Activated T-cell treated with anti-CD3 and anti-CD28 coated beads, Interleukin-2, amount 50 U/mL, for 4 hours (primary cell): ENCODE results near the gene MAP4K3. TPM values are rescaled to one million over a fixed set of nuclear protein-coding genes. Genes with fewer than 3 reads are reported as not detected.
"Not testable (repeated sequence)": the region's sequence is repeated elsewhere in the genome, so short reads cannot be mapped to it uniquely, and the experiment has no call there.

ENCODE experiments used
- ATAC-seq, 2 donors: fragments of 200-7000 bp; cut with Tn5 transposase; one replicate each; pipeline ENCODE4 v1.10.0; 2021
- DNase-seq: peaks from one replicate; pipeline ENCODE4 v3.0.0-alpha.2; 2020
- H3K27me3 Mint-ChIP-seq: one replicate; pipeline ENCODE4 v1.8.0; 2021; ENCODE audit warnings: low read depth, mixed read lengths
- H3K36me3 Mint-ChIP-seq: one replicate; pipeline ENCODE4 v1.8.0; 2022; ENCODE audit warnings: mixed read lengths; ENCODE audit not compliant: insufficient read depth
- H3K4me1 Mint-ChIP-seq: one replicate; pipeline ENCODE4 v1.8.0; 2021; ENCODE audit warnings: low read depth, mixed read lengths
- H3K4me3 Mint-ChIP-seq: one replicate; pipeline ENCODE4 v1.8.0; 2021; ENCODE audit warnings: mild to moderate bottlenecking, moderate library complexity, mixed read lengths
- H3K9me3 Mint-ChIP-seq: one replicate; pipeline ENCODE4 v1.8.0; 2021; ENCODE audit warnings: mixed read lengths
- total RNA-seq, 3 donors: library from RNA; stranded (reverse); gene quantifications; one replicate each; pipeline ENCODE4 v1.2.1, GENCODE V29; 2021

Gene MAP4K3
- total RNA-seq, 3 donors from 2014 or later = 10.3 to 14.3 (median 11.5) TPM

- peak; percentile 51 to 61 for ATAC-seq
- no peaks in the 10 kb centered on the region for H3K27me3 Mint-ChIP-seq
- peaks cover 80% of the 10 kb centered on the region for H3K4me1 Mint-ChIP-seq
Measured at GRCh38 chr2:39408351-39409136, 28.5 kb downstream of the MAP4K3 start.

DNA sequence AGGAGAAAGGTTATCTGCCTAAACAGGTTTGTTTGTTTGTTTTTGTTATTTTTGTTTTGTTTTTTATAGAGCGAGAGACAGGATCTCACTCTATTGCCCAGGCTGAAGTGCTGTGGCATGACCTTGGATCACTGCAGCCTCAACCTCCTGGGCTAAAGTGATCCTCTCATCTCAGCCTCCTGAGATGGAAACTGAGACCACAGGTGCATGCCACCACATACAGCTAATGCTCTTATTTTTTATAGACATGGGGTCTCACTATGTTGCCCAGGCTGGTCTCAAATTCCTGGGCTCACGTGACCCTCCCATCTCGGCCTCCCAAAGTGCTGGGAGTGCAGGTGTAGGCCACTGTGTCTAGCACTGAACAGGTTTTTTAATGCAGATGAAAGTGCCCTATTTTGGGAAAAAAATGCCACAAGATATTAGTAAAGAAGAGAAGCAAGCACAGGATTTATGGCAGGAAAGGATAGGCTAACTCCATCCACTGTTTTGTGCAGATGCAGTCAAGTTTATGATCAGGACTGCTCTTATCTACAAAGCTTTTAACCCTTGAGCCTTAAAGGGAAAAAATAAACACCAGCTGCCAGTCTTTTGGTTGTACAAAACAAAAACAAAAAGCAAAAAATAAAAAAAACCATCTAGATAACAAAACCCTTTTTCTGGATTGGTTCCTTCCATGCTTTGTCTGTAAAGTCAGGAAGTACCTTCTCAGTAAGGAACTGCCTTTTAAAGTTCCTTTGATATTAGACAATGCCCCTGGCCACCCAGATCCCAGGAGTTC, 29.4 kb downstream of the MAP4K3 start:
- DNase-seq = no peak
- H3K27me3 Mint-ChIP-seq = no peaks in the 10 kb centered on the region
- peaks cover 80% of the 10 kb centered on the region for H3K4me1 Mint-ChIP-seq
- H3K36me3 Mint-ChIP-seq = no peaks in the 10 kb centered on the region
- H3K9me3 Mint-ChIP-seq = no peaks in the 10 kb centered on the region
- H3K4me3 Mint-ChIP-seq = no peak overlapping the region
- no peak for ATAC-seq

More at GRCh38 chr2:39408351-39409136, 28.5 kb downstream of the MAP4K3 start:
- no peak for DNase-seq
- Mint-ChIP-seq H3K4me3 (no peak overlapping the region), H3K9me3 (no peaks in the 10 kb centered on the region), H3K36me3 (no peaks in the 10 kb centered on the region)

DNA sequence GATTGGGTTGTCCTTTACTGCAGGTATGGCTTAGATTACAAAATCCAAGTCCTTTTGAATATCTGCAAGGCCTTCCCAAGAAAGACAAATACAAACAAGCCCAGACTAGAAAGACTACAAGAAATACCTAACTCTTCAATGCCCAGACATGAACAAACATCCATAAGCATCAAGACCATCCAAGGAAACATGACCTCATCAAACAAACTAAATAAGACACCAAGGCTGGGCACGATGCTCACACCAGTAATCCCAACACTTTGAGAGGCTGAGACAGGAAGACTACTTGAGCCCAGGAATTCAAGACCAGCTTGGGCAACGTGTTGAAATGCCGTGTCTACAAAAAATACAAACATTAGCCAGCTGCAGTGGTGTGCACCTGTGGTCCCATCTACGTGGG, 31.7 kb downstream of the MAP4K3 start:
- Mint-ChIP-seq H3K9me3 (no peaks in the 10 kb centered on the region), H3K36me3 (no peaks in the 10 kb centered on the region), H3K4me3 (no peak overlapping the region), H3K27me3 (no peaks in the 10 kb centered on the region), H3K4me1 (peaks cover 77% of the 10 kb centered on the region)
- no peak for ATAC-seq
- DNase-seq = no peak

DNA sequence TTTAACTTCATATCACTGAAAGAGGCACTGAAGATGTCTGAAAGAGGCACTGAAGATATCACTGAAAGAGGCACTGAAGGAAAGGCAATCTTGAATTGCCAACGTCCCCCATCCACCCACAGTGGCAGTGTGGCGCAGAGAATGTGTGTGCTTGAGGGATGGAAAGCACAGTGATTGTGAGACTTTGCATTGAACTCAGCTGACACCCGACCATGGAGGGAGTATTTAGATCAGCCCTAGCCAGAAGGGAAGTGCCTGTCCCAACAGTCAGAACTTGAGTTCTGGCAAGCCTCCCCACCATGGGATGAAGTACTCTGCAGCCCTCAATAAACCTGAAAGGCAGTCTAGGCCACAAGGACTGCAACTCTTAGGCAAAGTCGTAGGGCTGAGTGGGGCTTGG, 33.8 kb downstream of the MAP4K3 start:
- no peak overlapping the region for H3K4me3 Mint-ChIP-seq
- H3K4me1 Mint-ChIP-seq = peaks cover 68% of the 10 kb centered on the region
- no peaks in the 10 kb centered on the region for H3K27me3 Mint-ChIP-seq
- no peaks in the 10 kb centered on the region for H3K9me3 Mint-ChIP-seq
- peak; percentile 18 to 32 for ATAC-seq
- no peak for DNase-seq
- H3K36me3 Mint-ChIP-seq = no peaks in the 10 kb centered on the region

GRCh38 chr2:39401319-39401718, 35.8 kb downstream of the MAP4K3 start:
- Mint-ChIP-seq H3K4me3 (no peak overlapping the region), H3K36me3 (no peaks in the 10 kb centered on the region), H3K27me3 (no peaks in the 10 kb centered on the region), H3K4me1 (peaks cover 55% of the 10 kb centered on the region), H3K9me3 (no peaks in the 10 kb centered on the region)
- ATAC-seq = no peak
- DNase-seq = no peak

GRCh38 chr2:39399570-39399969, 37.5 kb downstream of the MAP4K3 start:
- Mint-ChIP-seq H3K36me3 (no peaks in the 10 kb centered on the region), H3K27me3 (no peaks in the 10 kb centered on the region), H3K4me1 (peaks cover 43% of the 10 kb centered on the region), H3K4me3 (no peak overlapping the region), H3K9me3 (no peaks in the 10 kb centered on the region)
- ATAC-seq (no peak), DNase-seq (no peak)

DNA sequence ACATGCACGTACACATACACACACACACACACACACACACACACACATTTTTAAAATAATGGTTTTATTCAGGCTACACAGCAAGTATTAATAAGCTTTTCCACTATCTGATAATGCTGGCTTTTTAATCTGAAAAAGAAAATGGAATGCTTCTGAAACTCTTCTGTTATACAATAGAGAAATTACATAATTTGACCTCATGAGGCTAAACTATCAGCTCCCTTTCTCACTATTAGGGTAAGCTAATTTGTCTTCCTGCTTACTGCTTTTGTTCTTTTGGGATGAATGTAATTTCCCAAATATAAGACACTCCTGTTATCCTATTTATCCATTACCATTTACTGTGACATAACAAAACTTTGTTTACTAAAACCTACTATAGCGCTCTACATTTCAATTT, 41.8 kb downstream of the MAP4K3 start:
- no peaks in the 10 kb centered on the region for H3K9me3 Mint-ChIP-seq
- H3K4me3 Mint-ChIP-seq = no peak overlapping the region
- H3K36me3 Mint-ChIP-seq = peaks cover 7% of the 10 kb centered on the region
- peaks cover 13% of the 10 kb centered on the region for H3K4me1 Mint-ChIP-seq
- H3K27me3 Mint-ChIP-seq = no peaks in the 10 kb centered on the region
- no peak for ATAC-seq
- no peak for DNase-seq

- Mint-ChIP-seq H3K36me3 (peaks cover 9% of the 10 kb centered on the region), H3K4me3 (no peak overlapping the region), H3K9me3 (no peaks in the 10 kb centered on the region), H3K27me3 (no peaks in the 10 kb centered on the region), H3K4me1 (peaks cover 11% of the 10 kb centered on the region)
- ATAC-seq = no peak
- DNase-seq = no peak
Measured at GRCh38 chr2:39394516-39394961, 42.5 kb downstream of the MAP4K3 start.

DNA sequence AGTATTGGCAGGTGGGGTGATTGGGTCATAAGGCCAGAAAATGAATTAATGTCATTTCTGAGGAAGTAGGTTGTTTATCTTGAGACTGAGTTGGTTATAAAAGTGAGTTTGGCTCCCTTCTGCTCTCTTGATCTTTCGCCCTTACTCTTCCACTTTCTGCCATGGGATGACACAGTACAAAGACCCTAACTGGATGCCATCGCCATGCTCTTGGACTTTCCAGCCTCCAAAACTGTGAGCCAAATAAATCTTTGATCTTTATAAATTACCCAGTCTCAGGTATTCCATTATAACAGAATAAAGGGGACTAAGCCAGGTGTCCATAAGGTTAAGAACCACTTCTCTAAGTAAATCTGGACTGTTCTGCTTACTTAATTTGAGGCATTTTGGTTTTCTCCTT, 44.4 kb downstream of the MAP4K3 start:
- ATAC-seq (no peak), DNase-seq (no peak)
- Mint-ChIP-seq H3K4me3 (no peak overlapping the region), H3K27me3 (no peaks in the 10 kb centered on the region), H3K9me3 (no peaks in the 10 kb centered on the region), H3K4me1 (peaks cover 17% of the 10 kb centered on the region), H3K36me3 (peaks cover 9% of the 10 kb centered on the region)

DNA sequence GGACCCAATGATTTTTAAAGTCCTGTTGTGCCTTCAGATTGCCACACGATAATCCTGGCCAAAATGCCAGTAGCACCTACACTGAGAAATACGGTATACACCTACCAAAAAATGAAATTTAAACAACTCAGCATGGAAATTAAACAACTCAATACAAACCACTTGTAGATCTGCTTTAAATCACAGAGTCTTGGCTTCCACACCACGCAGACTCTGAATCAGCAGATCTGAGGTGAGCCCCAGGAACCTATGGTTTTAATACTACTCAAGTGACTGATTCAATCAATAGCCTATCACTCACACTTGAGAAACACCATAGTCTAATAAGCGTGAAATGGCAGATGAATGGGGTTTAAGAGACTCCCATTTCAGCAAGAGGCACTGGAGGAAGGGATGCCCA, 46.9 kb downstream of the MAP4K3 start:
- Mint-ChIP-seq H3K9me3 (no peaks in the 10 kb centered on the region), H3K4me3 (no peak overlapping the region), H3K27me3 (no peaks in the 10 kb centered on the region), H3K36me3 (peaks cover 12% of the 10 kb centered on the region), H3K4me1 (peaks cover 16% of the 10 kb centered on the region)
- DNase-seq = no peak
- no peak for ATAC-seq

GRCh38 chr2:39386064-39386463, 51.0 kb downstream of the MAP4K3 start:
- Mint-ChIP-seq H3K9me3 (no peaks in the 10 kb centered on the region), H3K36me3 (peaks cover 6% of the 10 kb centered on the region), H3K27me3 (no peaks in the 10 kb centered on the region), H3K4me1 (peaks cover 29% of the 10 kb centered on the region), H3K4me3 (no peak overlapping the region)
- DNase-seq = no peak
- ATAC-seq = no peak

DNA sequence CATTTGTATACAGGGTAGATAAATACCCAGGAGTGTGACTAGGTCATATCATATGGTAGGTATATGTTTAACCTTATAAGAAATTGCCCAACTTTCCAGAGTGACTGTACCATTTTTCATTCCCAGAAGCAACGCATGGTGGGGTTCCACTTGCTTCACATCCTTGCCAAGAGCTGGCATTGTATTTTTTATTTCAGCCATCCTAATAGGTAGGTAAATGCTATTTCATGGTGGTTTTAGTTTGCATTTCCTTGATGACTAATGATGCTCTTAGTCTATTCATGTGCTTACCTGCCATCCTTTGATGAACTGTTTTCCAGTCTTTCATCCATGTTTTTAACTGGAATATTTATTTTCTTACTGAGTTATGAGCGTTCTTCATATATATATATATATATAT, 51.9 kb downstream of the MAP4K3 start:
- Mint-ChIP-seq H3K9me3 (no peaks in the 10 kb centered on the region), H3K4me1 (peaks cover 32% of the 10 kb centered on the region), H3K4me3 (no peak overlapping the region), H3K27me3 (no peaks in the 10 kb centered on the region), H3K36me3 (peaks cover 4% of the 10 kb centered on the region)
- DNase-seq = no peak
- no peak for ATAC-seq

GRCh38 chr2:39384071-39384470, 53.0 kb downstream of the MAP4K3 start:
- DNase-seq, H3K9me3 Mint-ChIP-seq, H3K4me3 Mint-ChIP-seq, H3K36me3 Mint-ChIP-seq, ATAC-seq, H3K27me3 Mint-ChIP-seq: not testable (repeated sequence)
- peaks cover 28% of the 10 kb centered on the region for H3K4me1 Mint-ChIP-seq

GRCh38 chr2:39383146-39383545, 53.9 kb downstream of the MAP4K3 start:
- ATAC-seq (no peak), DNase-seq (no peak)
- Mint-ChIP-seq H3K9me3 (no peaks in the 10 kb centered on the region), H3K4me3 (no peak overlapping the region), H3K36me3 (peaks cover 2% of the 10 kb centered on the region), H3K4me1 (peaks cover 25% of the 10 kb centered on the region), H3K27me3 (no peaks in the 10 kb centered on the region)

DNA sequence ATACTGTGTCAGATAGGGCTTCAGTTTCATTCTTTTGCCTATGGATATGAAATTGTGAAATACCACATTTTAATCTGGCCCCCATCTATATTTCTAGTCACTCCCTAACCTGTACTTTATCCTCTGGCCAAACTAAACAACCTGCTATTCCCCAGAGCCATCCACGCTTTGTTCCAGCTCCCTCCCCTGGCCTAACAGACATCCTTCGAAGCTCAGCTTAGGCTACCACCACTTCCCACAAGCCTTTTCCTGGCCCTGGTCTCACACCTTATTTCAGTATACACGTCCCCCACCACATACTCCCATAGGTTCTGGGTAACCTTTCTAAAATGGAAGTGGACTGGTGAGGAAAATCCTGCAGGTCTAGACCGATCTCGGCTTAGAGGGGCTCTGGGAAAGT, 55.4 kb downstream of the MAP4K3 start:
- ATAC-seq = no peak
- Mint-ChIP-seq H3K4me3 (no peak overlapping the region), H3K27me3 (no peaks in the 10 kb centered on the region), H3K4me1 (peaks cover 34% of the 10 kb centered on the region), H3K36me3 (peaks cover 2% of the 10 kb centered on the region), H3K9me3 (no peaks in the 10 kb centered on the region)
- no peak for DNase-seq
